ENCODE results near the gene TAGLN.
"Not testable (repeated sequence)": the region's sequence is repeated elsewhere in the genome, so short reads cannot be mapped to it uniquely, and the experiment has no call there.

The TAGLN gene

DNA sequence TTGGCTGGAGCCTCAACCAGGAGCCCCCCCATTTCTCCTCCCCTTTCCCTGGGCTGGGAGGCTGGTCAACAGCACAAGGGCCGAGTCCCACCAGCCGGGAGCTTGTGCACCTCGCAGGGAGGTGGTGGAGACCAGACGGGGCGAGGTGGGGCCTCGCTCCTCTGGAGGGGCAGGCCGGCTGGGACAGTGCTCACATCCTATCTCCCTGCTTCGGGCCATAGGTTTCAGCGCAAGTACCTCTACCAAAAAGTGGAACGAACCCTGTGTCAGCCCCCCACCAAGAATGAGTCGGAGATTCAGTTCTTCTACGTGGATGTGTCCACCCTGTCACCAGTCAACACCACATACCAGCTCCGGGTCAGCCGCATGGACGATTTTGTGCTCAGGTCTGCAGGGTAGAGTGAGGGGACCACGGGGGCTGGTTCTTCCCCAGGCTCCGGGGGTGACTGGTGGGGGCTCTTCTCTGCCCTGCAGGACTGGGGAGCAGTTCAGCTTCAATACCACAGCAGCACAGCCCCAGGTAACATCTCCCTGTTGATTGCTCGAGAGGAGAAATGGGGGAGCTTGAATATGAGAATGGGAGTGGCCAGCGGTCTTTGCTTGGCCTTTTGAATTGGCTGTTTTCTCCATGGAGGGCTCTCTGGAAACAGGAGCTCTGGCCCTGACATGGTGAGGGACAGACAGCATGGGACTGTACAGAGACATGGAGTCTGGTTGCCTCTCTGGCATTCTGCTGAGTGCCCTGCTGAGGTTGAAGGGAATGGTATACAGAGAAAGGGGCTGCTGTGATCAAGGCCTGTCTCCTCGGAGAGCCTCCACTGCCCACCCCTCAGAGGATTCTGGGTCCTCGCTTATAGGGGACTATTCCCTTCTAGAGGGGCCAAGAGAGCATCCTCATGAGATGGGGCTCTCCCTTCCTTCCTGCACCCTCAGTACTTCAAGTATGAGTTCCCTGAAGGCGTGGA is 17.3 kb upstream of the TAGLN start:
- no peak for DNase-seq

DNA sequence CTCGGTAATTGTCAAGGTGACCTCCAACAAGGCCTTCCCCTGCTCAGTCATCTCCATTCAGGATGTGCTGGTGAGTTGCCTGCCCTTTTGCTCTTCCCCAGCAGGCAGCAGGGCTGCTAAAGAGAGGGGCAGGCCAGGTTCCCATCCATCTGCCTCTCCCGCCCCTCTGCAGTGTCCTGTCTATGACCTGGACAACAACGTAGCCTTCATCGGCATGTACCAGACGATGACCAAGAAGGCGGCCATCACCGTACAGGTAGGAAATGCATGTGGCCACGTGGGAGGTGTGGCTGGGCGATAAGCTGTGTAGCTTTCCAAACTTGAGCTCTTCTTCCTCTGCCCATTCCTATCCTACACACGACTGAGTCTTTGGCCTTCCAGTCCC is 16.6 kb upstream of the TAGLN start:
- no peak for DNase-seq

- DNase-seq: not testable (repeated sequence)
Observed at GRCh38 chr11:117183178-117183577, 16.0 kb upstream of the TAGLN start.

- no peak for DNase-seq
Observed at GRCh38 chr11:117183724-117184349, 15.3 kb upstream of the TAGLN start.

DNA sequence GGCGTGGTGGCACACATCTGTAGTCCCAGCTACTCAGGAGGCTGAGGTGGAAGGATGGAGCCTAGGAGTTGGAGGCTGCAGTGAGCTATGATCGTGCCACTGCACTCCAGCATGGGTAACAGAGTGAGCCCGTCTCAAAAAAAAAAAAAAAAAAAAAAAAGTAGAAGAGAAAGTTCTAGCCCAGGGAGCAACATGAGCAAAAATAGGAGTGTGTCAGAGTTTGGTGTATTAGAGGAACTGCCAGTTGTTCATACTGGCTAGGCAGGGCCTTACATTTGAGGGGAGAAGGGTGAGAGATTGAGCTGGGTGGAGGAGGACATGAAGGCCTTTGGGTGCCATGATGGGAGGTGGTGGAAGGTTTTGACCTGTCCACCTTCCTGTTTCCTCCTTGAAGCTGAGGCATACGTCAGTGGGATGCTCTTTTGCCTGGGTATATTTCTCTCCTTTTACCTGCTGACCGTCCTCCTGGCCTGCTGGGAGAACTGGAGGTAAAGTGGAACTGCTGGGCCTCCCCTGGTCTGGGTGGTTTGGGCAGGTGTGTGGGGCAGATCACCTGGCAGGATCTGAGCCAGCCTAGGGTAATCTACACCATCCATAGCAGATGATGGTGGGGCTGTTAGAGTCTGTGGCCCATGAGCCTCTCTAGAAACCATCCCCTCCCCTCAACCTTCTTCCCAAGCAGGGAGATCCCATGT is 13.3 kb upstream of the TAGLN start:
- DNase-seq: no peak

DNA sequence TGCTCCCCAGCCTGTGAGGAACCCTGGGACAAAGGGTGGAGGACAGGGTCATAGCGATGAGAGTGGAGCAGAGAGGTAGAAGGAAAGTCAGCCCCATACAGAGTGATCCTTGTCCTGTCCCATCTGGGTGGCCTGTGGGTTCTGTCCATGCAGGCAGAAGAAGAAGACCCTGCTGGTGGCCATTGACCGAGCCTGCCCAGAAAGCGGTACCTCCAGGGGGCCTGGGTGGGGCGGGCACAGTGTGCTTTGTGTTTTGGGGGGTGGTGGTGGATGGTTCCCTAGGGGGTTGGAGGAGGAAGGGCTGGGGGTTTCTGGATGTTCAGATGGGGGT is 12.8 kb upstream of the TAGLN start:
- no peak for DNase-seq

- no peak for DNase-seq
Observed at GRCh38 chr11:117187007-117187406, 12.2 kb upstream of the TAGLN start.

- DNase-seq: no peak
Observed at GRCh38 chr11:117187428-117187798, 11.8 kb upstream of the TAGLN start.

DNA sequence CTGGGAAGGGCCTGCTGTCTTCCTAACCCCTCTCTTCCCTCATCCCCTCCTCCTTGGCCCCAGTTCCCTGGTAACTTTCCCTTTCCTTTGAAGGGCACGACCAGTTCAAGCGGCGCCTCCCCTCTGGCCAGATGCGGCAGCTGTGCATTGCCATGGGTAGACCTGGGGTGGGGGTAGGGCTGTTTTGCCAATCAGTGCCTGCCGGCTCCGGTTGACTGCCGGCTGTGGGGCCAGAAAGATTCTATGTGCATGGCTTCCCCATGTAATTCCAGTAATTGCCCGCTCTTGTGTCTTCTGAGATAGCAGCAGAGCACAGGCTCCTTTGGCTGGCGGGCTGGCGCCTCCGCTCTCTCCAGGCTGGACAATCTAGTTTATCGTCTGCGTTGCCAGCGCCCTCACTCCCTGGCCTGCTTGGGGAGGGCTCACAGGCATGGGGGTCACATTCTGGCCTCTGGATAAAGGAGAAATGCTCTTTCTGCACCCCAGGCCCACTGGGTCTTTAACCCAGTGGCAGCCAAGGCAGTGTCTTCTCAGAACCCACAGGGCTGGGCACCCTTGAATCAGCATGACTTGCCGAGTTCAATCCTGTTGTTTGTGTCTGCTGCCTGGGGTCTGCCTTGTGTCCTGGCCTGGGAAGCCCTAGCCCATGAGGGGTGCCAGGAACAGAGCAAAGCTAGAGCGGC is 11.2 kb upstream of the TAGLN start:
- DNase-seq: no peak

- no peak for DNase-seq
Observed at GRCh38 chr11:117188620-117189081, 10.5 kb upstream of the TAGLN start.

- DNase-seq: no peak
Observed at GRCh38 chr11:117189191-117189940, 9.8 kb upstream of the TAGLN start.

DNA sequence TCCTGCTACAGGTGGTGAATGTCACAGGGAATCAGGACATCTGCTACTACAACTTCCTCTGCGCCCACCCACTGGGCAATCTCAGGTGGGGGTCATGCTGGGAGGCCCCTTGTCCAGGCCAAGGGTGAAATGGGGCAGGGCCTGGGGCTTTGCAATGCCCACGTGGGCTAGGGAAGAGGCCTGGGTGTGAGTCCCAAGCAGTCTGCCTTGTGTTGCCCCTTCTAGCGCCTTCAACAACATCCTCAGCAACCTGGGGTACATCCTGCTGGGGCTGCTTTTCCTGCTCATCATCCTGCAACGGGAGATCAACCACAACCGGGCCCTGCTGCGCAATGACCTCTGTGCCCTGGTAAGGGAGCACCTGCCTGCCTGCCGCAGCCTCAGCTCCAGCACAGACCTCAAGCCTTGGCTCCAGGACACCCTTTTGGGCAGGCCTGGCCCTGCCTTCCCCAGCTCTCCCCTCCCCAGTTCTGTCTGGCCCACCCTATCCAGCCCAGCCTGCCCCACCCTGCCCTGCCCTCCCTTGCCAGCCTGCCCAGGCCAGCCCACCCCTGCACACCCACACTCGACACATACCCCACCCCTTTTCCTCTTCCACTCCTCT is 9.1 kb upstream of the TAGLN start:
- DNase-seq: no peak

DNA sequence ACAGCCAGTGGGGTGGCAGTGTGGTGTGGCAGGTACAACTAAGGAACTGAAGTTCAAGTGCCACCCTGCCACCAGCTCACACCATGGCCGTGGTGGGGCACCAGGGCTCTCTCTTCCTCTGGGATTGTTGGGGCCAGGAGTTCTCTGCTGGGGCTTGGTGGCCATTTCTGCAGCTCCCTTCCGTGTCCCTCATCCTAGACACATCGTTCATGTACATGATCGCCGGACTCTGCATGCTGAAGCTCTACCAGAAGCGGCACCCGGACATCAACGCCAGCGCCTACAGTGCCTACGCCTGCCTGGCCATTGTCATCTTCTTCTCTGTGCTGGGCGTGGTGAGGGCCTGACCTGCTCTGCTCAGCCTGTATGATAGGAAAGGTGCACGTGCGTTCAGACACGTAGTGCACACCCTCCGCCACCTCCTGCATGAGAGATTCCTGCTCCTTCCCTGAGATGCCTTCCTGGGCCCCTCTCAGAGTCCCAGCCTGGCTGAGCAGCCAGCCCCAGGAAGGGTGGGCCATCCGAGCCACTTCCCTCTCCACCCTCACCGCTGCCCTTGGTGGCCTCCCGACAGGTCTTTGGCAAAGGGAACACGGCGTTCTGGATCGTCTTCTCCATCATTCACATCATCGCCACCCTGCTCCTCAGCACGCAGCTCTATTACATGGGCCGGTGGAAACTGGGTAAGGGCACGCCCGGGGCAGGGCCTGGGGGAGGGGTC is 7.3 kb upstream of the TAGLN start:
- DNase-seq: no peak

- no peak for DNase-seq
Observed at GRCh38 chr11:117192401-117192875, 6.7 kb upstream of the TAGLN start.

- DNase-seq: no peak
Observed at GRCh38 chr11:117193130-117194020, 5.8 kb upstream of the TAGLN start.

GRCh38 chr11:117194267-117194666 is 4.9 kb upstream of the TAGLN start:
- DNase-seq: no peak

- no peak for DNase-seq
Observed at GRCh38 chr11:117195258-117195657, 3.9 kb upstream of the TAGLN start.

DNA sequence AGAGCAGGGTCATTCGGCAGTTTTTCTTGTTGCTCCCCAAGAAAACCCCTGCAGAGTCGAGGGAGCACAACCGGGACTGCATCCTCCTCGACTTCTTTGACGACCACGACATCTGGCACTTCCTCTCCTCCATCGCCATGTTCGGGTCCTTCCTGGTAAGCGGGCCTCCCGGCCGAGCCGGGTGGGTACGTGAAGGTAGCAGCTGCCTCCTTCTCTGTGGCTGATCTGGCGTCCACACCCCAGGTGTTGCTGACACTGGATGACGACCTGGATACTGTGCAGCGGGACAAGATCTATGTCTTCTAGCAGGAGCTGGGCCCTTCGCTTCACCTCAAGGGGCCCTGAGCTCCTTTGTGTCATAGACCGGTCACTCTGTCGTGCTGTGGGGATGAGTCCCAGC is 3.4 kb upstream of the TAGLN start:
- DNase-seq: no peak

DNA sequence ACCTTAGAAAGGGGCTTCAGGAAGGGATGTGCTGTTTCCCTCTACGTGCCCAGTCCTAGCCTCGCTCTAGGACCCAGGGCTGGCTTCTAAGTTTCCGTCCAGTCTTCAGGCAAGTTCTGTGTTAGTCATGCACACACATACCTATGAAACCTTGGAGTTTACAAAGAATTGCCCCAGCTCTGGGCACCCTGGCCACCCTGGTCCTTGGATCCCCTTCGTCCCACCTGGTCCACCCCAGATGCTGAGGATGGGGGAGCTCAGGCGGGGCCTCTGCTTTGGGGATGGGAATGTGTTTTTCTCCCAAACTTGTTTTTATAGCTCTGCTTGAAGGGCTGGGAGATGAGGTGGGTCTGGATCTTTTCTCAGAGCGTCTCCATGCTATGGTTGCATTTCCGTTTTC is 2.2 kb upstream of the TAGLN start:
- no peak for DNase-seq

All from NCI-H1105 treated with DMSO at 0.1 percent for 48 hours (cell line).